HG03103 (cell line): ENCODE data around the gene ZC3HAV1L.
"Not testable (repeated sequence)": the region's sequence is repeated elsewhere in the genome, so short reads cannot be mapped to it uniquely, and the experiment has no call there.

ENCODE experiments used
- ATAC-seq: cut with Tn5 transposase; IDR thresholded peaks from one replicate; pipeline ENCODE4 v1.9.1; 2021; ENCODE audit warnings: low read depth; ENCODE audit not compliant: unreplicated experiment

Gene ZC3HAV1L, protein sequence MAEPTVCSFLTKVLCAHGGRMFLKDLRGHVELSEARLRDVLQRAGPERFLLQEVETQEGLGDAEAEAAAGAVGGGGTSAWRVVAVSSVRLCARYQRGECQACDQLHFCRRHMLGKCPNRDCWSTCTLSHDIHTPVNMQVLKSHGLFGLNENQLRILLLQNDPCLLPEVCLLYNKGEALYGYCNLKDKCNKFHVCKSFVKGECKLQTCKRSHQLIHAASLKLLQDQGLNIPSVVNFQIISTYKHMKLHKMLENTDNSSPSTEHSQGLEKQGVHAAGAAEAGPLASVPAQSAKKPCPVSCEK

DNA sequence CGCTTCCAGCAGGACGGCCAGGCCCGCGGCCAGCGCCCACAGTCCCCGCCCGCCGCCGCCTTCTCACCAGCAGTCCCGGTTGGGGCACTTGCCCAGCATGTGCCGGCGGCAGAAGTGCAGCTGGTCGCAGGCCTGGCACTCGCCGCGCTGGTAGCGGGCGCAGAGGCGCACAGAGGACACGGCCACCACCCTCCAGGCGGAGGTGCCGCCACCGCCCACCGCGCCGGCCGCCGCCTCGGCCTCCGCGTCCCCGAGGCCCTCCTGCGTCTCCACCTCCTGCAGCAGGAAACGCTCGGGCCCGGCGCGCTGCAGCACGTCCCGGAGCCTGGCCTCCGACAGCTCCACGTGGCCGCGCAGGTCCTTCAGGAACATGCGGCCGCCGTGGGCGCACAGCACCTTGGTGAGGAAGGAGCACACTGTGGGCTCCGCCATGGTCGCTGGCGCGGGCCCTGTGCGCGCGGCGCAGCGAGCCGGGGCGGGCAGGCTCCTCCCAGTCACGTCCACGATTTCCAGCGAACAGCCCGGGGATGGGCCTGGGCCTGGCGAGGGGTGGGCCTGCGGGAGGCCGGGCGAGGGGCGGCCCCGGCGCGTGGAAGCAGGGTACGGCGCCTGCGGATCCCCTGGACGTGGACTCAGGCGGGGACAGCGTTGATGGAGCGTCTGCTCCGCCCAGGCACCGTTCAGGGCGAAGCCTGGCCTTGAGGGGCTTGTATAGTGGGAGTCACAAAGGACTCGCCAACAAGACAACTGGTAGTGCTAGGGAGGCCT is at the start of gene ZC3HAV1L:
ZC3HAV1L (minus strand) TSS at position 457 of the 768 bp plus-strand sequence; CDS start at position 432, 25 bp downstream.
- peak; percentile 79 for ATAC-seq

DNA sequence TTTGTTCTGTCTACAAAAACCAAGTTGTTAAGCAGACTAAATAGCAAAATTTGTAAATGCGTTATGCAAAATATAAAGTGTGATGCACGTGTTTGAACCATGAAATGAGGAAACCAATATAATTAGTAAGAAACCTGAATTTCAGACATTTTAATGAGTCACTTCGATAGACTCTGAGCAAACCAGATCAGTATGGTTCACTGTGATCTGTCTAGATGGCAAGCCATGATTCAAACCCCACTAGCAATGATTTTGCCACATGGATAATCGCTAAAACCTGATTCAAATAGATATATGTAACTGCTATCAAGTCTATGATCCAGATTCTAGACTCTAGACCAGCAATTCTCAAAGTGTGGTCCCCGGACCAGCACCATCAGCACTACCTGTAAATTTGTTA is 48.9 kb upstream of the ZC3HAV1L start:
- no peak for ATAC-seq

DNA sequence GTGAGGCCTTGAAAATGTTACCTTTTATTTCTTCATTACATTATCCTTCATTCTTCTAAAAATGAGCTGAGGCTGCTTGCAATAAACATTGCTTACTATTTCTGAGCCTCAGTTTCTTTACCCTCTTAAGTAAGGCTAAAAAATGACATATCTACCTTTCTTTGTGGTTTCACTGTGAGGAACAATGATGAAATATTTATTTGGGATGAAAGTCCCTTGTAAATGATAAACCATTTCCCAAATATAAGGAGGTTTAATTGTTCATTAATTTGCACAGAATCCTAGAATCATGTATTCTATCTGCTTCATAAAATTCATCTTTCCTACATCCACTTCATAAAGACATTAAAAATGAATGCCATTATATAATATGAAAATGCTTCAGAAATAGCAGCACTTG is 45.7 kb upstream of the ZC3HAV1L start:
- ATAC-seq, result no peak

DNA sequence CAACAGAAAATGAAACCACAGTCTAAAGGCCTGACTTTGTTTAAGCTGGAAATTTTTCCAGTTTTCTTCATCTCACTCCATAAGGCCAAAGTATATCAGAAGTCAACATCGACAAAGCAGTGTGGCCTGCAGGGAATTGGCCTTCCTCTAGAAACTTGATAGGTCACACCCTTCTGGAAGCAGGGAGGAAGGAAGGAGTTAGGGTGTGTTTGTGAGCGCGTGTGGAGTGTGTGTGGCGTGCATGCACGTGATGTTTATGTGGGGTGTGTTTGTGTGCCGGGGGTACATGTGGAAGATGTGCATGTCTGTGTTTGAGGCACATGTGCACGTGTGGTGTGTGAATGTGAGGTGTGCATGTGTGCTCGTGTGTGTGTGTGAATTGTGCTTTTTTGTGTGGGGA is 45.1 kb upstream of the ZC3HAV1L start:
- ATAC-seq, result no peak

DNA sequence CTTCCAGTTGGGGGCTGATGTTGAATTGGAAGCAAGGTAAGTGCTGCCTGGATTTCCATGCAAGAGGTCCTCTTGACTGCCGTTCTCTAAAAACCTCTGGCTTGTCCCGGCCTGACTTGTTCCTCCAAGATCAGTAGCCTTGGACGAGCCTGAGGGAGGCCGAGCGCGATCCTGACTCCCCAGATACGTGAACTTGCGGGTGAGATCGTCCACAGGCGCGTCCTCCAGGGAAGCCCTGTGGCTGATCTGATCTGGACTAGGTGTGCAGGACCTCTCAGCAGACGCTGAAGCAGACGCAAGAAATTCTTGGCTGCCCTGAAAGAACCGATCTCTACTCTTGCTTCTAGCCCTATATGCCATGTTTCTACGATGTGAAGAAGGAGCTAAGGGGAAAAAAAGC is 44.0 kb upstream of the ZC3HAV1L start:
- ATAC-seq, result no peak

DNA sequence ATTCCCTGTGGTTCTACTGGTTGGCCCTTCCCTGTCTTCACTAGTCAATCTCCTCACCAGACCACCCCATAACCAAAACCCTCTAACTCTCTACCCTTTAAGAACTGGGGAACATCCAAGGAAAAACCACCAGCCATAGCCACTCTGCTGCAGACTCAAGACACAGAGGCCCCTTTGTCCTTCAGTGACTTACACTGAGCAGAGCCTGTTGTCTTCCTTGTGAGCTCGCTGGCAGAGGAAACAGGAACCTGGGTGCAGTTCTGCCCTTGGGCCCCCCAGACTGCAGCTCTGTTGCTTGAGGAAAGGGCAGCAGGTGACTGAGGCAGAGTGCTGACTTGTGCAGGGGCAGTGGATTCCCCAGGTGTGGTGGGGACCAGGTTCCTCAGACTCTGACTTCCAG is 43.1 kb upstream of the ZC3HAV1L start:
- ATAC-seq, result no peak

DNA sequence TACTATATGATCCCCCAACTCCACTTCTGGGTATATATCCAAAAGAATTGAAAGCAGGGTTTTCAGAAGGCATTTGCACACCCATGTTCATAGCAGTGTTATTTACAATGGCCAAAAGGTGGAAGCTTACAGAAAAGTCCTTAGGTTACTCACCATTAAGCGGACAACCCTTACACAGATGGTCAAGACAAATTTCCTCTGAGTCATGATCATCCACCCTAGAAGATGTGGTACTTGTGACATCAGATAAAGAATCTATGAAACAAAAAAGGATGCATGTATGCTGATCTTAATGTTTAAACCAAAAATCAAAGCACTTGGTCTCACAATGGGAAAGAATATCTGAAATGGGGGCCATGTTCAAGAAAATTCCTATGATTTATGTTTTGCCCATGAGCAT is 42.6 kb upstream of the ZC3HAV1L start:
- ATAC-seq, result no peak

DNA sequence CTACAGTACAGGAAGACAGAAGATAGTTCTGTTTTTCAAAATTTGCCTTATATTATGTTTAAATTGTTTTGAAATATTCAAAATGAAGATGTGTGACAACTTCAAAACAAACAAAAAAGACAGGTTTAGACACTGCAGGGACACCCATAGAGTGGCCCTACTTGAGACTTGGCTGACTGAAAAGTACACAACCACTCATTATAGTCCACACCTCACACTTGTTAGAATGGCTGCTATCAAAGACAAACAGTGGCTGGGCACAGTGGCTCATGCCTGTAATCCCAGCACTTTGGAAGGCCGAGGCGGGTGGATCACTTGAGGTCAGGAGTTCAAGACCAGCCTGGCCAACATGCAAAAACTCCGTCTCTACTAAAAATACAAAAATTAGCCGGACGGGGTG is 41.9 kb upstream of the ZC3HAV1L start:
- ATAC-seq, result not testable (repeated sequence)

DNA sequence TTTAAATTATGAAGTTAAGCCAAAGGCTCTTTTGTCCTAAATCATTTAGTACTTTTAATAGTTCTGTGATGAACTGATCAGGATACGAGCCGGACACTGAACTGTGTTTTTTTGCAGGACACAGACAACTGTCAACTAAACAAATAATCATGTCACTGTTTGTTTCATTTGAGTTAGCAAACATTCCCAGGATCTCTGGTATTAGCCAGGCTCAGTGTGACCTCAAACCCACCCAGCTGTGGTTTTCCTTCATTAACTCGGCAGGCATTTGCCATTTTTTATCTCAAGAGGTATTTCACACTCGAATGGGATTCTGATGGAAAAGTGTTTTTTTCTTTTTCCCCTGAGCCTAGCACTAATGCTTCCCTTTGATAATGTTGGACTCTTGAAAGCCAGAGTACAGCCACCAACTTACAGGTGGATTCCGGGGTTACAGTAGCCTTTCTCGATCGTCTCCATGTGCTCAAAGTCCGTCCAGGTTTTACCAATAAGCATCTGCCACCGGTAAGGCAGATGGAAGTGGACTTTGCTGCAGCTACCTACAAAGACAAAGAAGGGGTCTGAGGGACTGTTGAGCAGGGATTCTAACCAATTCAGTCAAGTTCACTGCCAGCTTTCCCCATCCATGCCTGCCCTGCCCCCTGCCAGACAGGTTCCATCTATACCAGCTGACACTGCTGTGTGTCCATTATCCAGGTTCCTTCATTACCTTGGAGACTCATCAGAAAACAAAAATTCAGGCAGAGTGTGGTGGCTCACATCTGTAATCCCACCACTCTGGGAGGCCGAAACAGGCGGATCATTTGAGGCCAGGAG is 40.2 kb upstream of the ZC3HAV1L start:
- ATAC-seq, result no peak

DNA sequence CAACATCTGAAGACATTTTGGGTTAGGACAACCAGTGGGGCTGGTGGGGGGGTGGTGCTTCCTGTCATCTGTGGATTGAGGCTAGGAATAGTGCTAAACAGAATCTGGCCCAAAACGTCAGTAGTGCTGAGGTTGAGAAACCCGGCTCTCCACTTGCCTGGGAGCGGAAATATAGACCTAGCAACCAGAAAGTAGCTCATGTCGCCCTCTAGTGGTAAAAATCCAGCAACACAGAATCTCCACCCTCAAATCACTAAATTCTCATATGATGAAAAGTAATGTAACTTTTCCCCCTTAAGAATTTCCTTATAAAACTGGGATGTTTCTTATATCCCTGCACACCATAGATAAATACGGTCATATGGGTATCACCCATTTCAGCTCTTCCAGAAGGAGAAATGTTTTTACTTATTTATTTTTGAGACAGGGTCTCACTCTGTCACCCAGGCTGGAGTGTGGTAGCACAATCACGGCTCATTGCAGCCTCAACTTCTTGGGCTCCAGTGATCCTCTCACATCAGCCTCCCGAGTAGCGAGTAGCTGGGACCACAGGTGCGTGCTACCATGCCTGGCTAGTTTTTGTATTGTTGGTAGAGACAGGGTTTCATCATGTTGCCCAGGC is 39.3 kb upstream of the ZC3HAV1L start:
- peak; percentile 76 for ATAC-seq

DNA sequence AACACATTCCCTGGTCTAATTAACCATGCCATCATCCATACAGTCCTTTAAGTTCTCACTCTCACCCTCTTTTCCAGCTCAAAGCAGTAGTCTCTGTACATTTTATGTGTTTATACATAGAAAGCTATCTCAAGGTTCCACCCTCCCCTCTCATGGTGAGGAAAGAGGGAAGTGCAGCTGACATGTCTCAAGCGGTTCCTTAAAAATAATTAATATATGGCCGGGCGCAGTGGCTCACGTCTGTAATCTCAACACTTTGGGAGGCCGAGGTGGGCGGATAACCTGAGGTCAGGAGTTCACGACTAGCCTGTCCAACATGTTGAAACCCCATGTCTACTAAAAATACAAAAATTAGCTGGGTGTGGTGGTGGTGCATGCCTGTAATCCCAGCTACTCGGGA is 37.0 kb upstream of the ZC3HAV1L start:
- no peak for ATAC-seq

DNA sequence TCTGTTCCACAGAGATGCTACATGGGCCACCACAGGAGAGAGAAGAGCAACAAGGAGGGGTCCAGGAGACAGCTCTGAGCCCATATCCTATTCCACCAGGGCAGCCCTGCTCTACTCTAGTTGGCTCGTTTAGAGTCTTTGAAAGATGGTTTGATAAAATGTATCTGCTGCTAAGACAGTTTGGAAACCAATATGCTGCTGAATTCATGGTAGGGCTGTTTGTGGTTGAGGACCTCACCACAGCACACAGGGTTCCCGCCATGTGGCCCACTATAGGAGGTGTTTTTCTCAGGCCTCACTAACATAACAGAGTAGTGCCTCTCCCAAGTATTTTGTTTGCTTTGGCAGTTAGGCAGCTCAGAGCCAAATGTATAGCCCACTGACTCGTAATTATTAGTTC is 35.8 kb upstream of the ZC3HAV1L start:
- ATAC-seq, result no peak

DNA sequence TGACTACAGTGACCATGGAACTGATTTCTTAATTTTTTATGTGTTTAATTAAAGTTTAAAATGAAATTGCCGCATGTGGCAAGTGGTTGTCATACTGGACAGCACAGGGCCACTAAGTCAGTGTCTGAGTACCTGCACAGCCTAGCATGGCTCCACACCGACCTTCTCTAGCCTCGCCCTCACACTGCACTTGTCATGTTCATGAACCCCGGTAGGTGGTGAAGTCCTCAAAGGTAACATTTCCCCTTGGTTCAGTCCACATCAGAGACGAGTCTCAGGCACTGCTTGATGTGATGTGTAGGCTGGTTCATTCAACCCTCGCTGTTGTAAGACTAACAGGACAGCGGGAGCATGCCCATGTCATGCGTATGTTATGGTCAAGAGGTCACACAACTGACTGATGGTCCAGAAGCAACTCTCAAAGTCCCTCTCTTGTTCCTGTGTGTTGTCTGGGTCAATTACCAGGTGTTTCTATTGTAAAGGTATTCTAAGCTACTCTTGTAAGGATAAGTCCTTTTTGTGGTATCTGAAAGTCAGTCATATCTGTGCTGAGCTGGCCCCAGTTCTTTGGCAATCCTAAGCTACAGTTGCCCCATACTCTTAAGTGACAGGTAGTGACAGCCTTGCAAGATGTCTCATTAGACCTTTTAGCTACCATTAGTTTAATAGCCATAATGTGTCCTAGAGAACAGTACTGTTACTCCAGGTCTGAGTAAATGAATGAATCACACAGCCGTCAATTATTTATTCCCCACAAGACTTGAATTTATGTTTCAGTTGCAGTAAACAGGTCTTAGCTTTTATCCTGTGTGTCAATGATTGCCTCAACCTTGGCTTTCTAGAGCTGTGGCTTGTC is 32.9 kb upstream of the ZC3HAV1L start:
- ATAC-seq, result no peak

DNA sequence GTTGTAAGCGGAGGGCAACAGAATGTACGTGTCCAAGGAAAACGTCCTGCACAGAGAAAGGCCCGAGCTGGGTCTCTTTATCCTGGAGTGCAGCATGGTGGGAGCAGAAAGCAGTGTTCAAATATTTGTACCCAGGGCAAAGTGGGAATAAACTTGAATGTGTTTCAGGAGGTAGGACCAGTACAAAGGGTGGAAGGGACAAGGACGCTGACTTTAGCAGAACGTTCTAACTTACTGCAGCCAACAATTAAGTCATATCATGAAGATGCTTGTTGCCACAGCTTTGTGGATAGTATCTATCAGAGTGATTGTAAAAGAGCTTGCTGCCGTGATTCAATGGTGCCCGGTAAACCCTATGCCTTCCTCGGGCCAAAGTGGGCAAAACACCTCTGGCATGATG is 30.5 kb upstream of the ZC3HAV1L start:
- ATAC-seq, result no peak

DNA sequence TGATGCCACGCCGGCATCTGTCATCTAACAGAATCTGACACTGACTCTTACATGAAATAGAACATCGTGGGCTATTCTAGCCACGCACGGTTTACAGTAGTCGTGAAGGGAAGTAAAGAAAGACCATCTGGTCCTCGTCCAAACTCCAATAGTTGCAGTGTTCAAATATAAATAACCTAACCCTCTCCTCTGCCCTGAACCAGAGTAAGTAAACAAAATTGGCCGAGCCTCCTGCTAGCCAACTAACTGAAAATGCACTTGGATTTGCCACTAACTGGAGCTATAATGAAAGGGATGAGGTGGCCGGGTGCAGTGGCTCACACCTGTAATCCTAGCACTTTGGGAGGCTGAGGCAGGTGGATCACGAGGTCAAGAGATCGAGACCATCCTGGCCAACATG is 29.5 kb upstream of the ZC3HAV1L start:
- ATAC-seq, result no peak

DNA sequence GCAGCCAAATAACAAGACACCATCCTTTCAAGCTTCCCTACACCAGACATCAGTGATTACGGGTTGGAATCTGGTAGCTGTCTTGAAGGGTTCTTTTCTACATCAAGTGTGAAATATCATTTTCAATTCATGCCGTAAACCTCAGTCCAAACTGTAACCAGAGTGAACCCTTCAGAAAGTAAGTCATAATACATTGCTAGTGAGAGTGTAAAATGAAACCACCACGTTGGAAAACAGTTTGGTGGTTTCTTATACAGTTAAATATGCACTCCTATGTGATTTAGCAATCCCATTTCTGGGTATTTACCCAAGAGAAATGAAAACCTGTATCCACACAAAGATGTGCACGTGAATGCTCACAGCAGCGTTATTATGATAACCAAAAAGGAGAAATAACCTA is 25.6 kb upstream of the ZC3HAV1L start:
- no peak for ATAC-seq

DNA sequence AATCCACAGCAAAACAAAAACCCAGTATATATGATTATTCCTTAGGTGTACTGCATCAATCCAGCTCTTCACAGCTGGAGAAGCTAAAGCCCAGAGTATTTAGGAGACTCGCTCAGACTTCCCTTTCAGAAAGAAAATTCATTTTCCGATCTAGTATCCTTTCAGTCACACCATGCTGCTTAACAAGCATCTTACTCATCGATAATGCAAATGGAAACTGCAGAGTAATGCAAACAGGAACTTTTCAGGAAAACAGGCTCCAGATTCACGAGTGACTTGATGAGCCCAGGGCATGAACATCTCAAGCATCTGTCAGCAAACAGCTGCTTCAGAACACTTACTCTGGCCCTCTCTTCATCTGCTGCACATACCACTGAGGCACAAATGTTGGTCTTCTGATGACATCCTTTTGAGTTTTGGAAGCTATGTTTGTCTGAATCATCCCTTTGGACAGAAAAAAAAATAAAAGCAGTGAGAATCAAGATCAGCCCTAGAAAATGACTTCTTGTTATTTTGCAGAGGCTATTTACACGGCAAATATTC is 24.9 kb upstream of the ZC3HAV1L start:
- ATAC-seq, result no peak

DNA sequence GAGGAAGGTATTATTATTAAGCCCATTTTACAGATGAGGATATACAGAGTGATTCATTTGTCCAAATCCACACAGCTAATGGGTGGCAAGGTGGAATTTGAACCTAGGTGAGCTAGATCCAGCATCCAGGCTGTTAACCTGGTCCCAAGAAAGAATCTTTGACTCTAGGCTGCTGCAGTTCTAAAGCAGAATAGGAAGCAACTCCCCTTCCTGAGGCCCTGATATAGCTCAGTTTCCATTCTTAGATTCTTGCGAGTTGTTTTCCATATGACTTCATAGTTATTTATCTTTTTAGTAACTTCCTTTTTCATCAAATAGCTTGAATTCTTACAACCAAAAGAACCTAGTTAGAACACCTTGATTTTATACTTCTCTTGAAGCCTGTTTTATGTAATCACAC is 24.1 kb upstream of the ZC3HAV1L start:
- ATAC-seq, result no peak

DNA sequence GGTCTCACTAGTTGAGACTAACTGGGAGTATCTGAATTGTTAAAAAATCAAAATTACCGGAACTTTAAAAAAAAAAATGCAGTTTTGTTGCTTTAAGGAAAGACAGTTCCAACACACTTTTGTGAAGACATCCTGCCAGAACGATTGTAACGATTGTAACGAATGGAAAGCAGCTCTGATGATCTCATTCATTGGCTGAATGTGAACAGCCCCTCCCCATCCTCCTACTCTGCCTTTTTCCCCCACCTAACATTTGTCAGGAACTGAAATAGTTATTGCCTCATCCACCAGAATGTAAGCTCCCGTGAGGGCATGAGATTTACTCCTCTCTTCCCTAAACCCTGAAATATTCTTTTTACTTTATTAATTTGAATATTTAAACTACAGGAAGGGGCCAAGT is 23.1 kb upstream of the ZC3HAV1L start:
- ATAC-seq, result no peak

DNA sequence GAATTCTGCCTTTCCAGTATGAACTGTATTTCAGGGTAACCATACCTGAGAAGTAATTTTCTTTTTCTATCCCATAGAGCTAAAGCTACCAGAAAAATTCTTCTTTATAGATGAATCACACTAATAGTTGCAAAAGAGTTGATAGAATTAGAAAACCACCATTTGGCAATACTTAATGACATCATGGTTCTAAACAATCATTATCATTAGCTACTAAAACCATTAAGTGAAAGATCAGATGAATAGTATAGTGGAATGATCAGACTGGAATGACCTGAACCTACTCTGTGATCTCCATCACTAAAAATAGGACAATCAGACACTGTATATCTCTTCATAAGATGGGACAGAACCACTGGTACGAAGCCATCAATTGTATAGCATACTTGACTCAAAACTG is 19.8 kb upstream of the ZC3HAV1L start:
- no peak for ATAC-seq
